CD4-positive, alpha-beta T cell treated with Interleukin-21 for 1 hour (primary cell): Measurements from ENCODE around the gene GIGYF1.
A peak's percentile ranks its signal among the peaks of the same experiment; 100 is the strongest.
"Not testable (repeated sequence)": the region's sequence is repeated elsewhere in the genome, so short reads cannot be mapped to it uniquely, and the experiment has no call there.

Experiments
- DNase-seq: peaks from one replicate; pipeline ENCODE4 v3.0.0-alpha.2; 2020

Gene GIGYF1, protein sequence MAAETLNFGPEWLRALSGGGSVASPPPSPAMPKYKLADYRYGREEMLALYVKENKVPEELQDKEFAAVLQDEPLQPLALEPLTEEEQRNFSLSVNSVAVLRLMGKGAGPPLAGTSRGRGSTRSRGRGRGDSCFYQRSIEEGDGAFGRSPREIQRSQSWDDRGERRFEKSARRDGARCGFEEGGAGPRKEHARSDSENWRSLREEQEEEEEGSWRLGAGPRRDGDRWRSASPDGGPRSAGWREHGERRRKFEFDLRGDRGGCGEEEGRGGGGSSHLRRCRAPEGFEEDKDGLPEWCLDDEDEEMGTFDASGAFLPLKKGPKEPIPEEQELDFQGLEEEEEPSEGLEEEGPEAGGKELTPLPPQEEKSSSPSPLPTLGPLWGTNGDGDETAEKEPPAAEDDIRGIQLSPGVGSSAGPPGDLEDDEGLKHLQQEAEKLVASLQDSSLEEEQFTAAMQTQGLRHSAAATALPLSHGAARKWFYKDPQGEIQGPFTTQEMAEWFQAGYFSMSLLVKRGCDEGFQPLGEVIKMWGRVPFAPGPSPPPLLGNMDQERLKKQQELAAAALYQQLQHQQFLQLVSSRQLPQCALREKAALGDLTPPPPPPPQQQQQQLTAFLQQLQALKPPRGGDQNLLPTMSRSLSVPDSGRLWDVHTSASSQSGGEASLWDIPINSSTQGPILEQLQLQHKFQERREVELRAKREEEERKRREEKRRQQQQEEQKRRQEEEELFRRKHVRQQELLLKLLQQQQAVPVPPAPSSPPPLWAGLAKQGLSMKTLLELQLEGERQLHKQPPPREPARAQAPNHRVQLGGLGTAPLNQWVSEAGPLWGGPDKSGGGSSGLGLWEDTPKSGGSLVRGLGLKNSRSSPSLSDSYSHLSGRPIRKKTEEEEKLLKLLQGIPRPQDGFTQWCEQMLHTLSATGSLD (N-terminal part only)

DNA sequence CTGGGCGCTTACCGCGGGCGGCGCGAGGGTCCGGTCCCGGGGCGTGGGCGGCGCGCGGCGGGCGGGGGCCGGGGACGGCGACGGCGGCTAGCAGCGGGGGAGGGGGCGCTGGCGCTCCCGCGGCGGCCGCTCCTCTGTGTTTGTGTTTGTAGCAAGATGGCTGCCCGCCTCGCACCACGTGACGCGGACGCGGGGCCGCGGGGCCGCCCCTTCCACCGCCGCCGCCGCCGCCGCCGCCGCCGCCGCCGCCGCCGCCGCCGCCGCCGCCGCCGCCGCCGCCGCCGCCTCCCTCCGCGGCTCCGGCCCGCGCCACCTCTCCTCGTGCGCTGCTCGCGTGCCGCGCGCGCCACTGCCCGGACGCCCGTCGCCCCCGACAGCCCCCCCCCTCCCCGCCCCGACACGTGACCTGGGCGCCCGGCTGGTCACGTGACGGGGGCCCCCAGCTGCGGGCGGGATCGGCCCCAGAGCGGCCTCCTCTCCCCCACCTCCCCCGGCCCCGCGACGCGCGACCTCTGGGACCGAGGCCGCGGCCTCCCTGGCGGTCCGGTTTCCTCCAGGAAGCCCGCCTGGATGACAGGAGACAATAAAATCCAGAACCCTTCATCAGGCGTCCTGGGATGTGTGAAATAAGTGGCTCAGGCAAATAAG lies at the start of gene GIGYF1:
GIGYF1 (minus strand) TSS at position 153 of the 648 bp plus-strand sequence. CDS start 6,012 bp downstream, outside the sequence.
- DNase-seq: peak; percentile 75

DNA sequence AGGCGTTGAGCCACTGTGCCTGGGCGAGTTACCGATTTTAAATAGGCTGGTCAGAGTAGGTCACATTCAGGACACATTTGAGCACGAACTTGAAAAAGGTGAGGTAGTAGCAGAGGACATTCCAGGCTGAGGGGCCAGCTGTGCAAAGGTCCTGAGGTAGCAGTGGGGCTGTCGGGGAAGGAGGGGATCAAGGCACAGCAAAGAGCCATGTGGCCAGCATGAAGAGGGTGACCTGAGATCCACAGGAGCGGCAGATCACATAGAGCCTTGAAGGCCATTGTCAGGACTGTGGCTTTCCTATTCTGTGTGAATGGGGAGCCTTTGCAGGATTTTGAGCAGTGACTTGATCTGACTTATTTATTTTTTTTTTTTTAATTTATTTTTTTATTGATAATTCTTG lies 45.9 kb upstream of the GIGYF1 start:
- no peak for DNase-seq

DNA sequence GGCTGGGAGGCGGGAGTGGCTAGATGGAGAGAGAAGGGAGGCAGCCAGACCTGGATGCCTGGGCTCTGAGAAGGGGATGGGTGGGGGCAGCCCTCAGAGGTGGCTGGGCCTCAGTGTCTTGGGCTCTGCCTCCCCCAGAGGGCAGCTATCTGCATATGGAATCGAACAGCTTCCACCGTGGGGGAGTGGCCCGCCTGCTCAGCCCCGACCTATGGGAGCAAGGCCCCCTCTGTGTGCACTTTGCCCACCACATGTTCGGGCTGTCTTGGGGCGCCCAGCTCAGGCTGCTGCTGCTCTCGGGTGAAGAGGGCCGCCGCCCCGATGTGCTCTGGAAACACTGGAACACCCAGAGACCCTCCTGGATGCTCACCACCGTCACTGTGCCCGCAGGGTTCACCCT lies 42.6 kb upstream of the GIGYF1 start:
- DNase-seq: no peak

DNA sequence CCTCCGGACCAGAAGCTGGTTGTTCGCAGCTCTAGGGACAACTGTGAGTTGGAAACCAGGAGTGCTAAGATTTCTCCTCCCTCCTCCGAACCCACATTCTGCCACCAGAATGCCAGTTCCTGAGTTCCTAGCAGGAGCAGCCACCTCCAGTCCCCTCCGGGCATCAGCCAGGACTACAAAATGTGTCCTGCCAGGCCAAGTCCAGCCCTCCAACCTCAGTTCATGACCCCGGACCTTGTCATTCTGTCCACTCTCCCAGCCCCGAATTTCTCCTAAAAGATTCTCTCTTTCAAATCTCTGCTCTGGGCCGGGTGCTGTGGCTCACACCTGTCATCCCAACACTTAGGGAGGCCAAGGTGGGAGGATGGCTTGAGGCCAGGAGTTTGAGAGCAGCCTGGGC lies 41.7 kb upstream of the GIGYF1 start:
- no peak for DNase-seq

DNA sequence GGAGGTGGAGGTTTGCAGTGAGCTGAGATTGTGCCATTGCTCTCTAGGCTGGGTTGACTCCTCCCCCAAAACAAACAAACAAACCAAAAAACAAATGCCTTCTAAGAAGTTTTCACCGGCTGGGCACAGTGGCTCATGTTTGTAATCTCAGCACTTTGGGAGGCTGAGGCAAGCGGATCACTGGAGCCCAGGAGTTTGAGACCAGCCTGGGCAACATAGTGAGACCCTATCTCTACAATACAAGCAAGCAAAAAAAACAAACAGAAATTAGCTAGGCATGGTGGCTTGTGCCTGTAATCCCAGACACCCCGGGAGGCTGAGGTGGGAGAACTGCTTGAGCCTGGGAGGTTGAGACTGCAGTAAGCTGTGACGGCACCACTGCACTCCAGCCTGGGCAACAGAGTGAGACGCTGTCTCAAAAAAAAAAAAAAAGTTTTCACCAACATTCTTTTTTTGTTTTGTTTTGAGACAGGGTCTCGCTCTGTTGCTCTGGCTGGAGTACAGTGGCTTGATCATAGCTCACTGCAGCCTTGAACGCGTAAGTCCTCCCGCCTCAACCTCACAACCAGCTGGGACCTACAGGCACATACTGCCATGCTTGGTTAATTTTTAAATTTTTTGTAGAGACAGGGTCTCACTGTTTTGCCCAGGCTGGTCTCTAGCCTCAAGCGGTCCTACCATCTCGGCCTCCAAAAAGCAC lies 38.0 kb upstream of the GIGYF1 start:
- no peak for DNase-seq

DNA sequence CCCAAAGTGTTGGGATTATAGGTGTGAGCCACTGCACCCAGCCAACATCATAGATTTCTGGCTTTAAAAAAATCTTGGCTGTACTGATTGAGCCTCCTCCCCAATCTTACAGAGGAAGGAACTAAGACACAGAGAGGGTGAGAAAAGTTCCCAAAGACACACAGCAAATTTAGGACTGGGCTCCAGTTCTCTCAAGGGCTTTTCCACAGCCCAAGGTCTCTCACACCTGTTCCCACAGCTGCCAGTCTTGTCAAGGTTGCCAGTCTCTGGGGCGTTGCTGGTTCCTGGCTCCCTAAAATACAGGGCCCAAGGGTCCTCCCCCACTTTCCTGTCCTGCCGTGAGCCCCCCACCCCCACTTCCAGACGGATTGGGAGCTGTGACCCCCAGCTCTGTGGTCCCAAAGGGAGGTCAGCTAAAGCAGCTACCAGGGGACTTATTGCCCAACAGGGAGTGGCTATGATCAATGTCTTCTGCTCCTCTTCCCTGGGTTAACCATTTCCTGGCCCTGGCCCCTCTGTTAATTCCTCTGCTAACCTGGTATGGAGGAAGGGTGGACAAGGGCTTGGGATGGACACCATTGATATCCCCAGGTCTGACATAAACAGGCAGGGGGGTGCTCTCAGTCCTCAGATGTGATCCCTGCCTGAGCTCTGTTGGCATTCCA lies 36.2 kb upstream of the GIGYF1 start:
- DNase-seq: no peak

DNA sequence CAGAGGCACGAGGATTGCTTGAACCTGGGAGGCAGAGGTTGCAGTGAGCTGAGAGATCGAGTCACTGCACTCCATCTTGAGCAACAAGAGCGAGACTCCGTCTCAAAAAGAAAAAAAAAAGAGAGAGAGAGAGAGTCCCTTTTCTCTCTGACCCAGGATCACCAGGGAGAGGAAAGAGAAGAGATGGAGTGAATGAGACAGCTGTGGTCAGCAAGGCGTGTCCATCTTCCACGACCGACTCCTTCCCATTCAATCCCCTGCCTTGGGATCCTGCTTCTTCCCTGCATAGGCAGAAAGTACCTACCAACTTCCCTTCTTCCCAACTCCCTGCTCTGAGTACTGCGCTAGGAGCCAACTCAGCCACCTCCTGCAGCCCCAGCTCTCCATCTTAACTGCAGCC lies 34.1 kb upstream of the GIGYF1 start:
- no peak for DNase-seq

DNA sequence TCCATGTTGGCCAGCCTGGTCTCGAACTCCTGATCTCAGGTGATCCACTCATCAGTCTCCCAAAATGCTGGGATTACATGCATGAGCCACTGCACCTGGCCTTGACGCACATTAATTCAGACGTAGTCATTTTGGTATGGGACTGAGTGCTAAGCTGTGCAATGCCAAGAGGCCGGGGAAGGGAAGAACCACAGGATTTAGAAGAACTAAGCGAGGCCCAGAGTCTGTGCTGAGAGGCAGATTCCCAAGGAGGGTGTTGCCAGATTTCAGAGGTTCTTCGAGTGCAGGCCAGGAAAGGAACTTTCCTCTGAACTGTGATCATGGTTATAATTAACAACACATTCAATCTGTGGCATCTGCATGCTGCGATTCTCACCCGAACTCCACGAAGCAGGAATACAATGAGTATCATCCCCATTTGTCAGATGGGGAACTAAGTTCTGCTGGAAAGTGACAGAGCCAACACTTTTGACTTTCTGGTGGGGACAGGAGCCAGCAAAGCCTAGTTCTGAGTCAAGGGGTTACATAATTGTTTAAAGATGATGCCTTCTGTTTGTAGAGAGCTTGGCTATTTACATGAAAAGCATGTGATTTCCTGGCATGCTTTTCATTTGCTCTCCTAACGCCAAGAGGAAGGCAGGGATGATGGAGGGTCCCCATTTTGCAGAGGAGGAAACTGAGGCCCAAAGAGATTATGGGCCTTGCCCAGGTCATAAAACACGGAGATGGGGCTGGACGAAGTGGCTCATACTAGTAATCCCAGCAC lies 33.1 kb upstream of the GIGYF1 start:
- no peak for DNase-seq

DNA sequence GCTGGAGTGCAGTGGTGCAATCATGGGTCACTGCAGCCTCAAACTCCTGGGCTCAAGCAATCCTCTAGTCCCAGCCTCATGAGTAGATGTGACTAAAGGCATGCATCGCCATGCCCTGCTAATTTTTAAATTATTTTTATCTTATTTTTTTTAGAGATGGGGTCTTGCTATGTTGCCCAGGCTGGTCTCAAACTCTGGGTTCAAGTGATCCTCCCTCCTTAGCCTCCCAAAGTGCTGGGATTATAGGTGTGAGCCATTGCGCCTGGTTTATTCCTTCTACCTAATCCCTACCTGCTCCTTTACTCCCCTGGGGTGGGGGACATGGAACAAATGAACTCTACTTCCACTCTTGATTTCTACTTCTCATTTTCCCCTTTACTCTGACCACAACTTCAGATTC lies 30.3 kb upstream of the GIGYF1 start:
- not testable (repeated sequence) for DNase-seq

DNA sequence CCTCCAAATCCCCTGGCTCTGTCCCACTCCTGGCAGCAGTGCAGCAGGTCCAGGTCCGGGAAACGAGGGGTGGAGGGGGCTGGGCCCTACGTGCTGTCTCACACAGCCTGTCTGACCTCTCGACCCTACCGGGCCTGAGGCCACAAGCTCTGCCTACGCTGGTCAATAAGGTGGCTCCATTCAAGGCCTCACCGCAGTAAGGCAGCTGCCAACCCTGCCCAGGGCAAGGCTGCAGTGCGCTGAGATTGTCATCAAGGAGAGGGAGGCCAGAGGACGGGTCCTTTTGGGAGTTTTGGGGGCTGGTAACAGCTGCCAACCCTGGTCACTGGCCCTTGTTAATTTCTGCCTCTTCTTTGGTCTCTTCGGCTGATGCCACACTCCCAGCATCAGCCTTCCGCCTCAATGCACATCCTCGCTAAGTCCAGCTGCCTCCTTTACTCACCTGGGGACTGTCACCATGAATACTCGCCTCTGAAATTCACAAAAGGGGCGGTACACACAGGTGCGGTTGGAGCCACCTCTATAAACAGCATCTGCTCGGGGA lies 29.8 kb upstream of the GIGYF1 start:
- no peak for DNase-seq

DNA sequence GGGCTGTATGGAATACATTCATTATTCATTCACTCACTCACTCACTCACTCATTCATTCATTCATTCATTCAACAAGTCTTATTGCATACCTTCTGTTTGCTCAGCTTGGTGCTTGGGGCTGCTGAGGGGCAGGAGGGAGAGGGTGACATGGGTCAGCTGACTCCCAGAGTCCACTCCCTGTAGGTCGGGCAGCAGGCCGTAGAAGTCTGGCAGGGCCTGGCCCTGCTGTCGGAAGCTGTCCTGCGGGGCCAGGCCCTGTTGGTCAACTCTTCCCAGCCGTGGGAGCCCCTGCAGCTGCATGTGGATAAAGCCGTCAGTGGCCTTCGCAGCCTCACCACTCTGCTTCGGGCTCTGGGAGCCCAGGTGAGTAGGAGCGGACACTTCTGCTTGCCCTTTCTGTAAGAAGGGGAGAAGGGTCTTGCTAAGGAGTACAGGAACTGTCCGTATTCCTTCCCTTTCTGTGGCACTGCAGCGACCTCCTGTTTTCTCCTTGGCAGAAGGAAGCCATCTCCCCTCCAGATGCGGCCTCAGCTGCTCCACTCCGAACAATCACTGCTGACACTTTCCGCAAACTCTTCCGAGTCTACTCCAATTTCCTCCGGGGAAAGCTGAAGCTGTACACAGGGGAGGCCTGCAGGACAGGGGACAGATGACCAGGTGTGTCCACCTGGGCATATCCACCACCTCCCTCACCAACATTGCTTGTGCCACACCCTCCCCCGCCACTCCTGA lies 28.6 kb upstream of the GIGYF1 start:
- no peak for DNase-seq

DNA sequence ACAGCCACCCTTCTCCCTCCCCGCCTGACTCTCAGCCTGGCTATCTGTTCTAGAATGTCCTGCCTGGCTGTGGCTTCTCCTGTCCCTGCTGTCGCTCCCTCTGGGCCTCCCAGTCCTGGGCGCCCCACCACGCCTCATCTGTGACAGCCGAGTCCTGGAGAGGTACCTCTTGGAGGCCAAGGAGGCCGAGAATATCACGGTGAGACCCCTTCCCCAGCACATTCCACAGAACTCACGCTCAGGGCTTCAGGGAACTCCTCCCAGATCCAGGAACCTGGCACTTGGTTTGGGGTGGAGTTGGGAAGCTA lies 27.4 kb upstream of the GIGYF1 start:
- DNase-seq: no peak

DNA sequence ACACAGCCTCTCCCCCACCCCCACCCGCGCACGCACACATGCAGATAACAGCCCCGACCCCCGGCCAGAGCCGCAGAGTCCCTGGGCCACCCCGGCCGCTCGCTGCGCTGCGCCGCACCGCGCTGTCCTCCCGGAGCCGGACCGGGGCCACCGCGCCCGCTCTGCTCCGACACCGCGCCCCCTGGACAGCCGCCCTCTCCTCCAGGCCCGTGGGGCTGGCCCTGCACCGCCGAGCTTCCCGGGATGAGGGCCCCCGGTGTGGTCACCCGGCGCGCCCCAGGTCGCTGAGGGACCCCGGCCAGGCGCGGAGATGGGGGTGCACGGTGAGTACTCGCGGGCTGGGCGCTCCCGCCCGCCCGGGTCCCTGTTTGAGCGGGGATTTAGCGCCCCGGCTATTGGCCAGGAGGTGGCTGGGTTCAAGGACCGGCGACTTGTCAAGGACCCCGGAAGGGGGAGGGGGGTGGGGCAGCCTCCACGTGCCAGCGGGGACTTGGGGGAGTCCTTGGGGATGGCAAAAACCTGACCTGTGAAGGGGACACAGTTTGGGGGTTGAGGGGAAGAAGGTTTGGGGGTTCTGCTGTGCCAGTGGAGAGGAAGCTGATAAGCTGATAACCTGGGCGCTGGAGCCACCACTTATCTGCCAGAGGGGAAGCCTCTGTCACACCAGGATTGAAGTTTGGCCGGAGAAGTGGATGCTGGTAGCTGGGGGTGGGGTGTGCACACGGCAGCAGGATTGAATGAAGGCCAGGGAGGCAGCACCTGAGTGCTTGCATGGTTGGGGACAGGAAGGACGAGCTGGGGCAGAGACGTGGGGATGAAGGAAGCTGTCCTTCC lies 26.8 kb upstream of the GIGYF1 start:
- no peak for DNase-seq

DNA sequence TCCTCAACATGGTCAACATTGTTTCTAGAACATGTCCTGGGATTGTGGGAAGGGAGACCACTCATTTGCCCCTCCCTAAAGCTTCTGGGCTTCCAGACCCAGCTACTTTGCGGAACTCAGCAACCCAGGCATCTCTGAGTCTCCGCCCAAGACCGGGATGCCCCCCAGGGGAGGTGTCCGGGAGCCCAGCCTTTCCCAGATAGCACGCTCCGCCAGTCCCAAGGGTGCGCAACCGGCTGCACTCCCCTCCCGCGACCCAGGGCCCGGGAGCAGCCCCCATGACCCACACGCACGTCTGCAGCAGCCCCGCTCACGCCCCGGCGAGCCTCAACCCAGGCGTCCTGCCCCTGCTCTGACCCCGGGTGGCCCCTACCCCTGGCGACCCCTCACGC lies 26.2 kb upstream of the GIGYF1 start, which contains the start of gene EPO:
EPO (plus strand) TSS at position 190 of the 392 bp plus-strand sequence. CDS start 513 bp downstream, outside the sequence.
- DNase-seq: no peak

DNA sequence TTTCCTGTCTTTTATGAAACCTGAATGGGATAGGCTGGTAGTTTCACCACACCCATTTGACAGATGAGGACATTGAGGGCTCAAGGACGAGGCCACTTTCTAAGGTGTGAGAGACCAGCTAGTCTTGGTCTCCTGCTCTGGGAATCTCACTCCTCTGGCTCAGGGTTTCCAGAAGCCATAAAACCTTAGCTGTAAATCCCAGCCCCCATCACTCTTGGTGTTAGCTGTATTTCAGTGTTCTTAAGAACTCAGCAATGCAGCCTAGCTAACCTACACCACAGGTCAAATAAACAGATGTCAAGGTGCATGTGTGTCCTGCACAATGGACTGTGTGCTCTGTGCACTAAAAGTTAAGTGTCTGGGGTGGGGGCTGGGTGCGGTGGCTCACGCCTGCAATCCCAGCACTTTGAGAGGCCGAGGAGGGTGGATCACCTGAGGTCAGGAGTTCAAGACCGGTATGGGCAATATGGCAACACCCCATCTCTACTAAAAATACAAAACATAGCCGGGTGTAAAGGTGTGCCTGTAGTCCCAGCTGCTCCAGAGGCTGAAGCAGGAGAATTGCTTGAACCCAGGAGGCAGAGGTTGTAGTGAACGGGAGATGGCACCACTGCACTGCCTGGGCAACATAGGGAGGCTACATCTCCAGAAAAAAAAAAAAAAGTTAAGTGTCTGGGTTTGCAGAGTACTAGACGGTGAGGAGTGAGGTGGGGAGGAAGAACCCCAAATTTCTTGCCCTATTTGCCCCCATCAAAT lies 25.7 kb upstream of the GIGYF1 start:
- no peak for DNase-seq

DNA sequence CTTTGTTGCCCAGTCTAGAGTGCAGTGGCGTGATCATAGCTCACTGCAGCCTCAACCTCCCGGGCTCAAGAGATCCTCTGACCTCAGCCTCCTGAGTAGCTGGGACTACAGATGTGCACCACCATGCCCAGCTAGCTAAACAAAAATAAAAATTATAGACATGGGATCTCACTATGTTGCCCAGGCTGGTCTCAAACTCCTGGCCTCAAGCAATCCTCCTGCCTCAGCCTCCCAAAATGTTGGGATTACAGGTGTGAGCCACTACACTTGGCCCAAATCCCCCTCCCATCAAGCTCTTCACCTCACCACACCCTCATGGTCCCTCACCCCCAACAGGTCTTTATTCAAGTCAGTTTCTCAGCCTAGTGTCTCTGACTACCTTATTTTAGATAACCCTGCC lies 23.0 kb upstream of the GIGYF1 start:
- not testable (repeated sequence) for DNase-seq

DNA sequence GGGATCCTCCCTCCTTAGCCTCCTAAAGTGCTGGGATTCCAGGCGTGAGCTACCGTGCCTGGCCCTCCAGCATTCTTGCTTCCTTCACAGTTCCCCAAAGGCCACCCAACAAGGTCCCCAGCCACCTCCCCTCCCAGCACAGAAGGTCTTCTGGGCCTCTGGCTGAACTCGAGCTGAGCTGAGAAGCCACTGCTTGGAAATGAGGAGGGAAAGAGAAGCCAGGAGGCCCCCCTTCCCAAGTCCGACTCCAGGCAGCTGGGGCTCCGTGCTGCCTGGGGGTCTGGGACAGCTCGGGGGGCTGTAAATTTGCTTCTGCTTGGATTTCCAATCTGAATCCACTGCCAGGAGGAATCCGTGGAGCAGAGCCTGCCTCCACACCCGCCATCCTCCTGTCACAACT lies 20.7 kb upstream of the GIGYF1 start:
- no peak for DNase-seq

DNA sequence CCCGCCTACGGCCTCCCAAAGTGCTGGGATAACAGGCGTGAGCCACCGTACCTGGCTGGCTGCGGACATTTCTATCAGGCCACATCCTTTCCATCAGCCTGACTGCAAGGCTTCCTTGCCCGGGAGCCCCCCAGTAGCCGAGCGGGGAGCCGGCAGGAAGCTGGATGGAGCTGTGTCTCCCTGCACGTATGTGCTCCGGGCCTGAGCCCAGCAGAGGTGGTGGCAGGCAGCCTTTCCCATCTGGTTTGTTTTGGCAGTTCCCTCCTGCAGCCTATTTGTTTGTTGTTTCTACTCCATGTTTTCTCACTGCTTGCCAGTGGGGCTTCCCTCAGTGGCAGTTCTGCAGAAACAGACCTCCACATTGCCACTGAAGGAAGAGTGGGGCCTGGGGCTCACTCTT lies 17.3 kb upstream of the GIGYF1 start:
- no peak for DNase-seq

DNA sequence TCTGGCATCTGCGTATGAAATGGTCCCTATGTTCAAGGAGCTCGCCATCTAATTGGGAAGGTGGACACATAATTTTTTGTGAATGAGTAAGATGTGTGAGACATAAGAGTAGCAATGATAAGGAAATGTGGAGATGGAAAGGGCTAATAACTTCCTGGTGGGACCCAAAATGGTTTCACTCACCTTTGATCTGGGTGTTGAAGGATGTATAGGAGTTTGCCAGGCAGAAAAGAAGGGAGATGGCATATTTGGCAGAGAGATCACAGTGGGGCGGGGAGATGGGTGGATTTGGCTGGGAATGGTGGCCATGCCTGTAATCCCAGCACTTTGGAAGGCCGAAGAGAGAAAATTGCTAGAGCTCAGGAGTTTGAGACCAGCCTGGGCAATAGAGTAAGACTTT lies 16.4 kb upstream of the GIGYF1 start:
- no peak for DNase-seq
